T-cell (primary cell): ENCODE data around the gene ITPR2. TPM values are rescaled to one million over a fixed set of nuclear protein-coding genes. Genes with fewer than 3 reads are reported as not detected.

Experiments
- ATAC-seq, 4 experiments: fragments of 200-7000 bp in 3 of 4; fragments of 150-1000 bp in 1 of 4; cut with Tn5 transposase; replicated peaks in 1 of 4; 1 replicate in 3 of 4; 2 replicates in 1 of 4; pipeline ENCODE4 v1.10.0; 2021; ENCODE audit warnings: moderate library complexity in 3 of 4, mild to moderate bottlenecking in 2 of 4, moderate number of reproducible peaks in 1 of 4
- CTCF ChIA-PET, 2 donors: fragments of 300-600 bp; sonication (Branson Sonifier 250); formaldehyde crosslinking; loops; one replicate each; lab custom pipeline; 2022; ENCODE audit warnings: antibody characterized with exemption in 2 of 2; lab: Charles Lee
- POLR2A ChIA-PET, 2 donors: fragments of 300-600 bp; sonication (Branson Sonifier 250); formaldehyde crosslinking; loops; one replicate each; lab custom pipeline; 2022; ENCODE audit warnings: antibody characterized with exemption in 2 of 2; lab: Charles Lee
- DNase-seq, 35 experiments: peaks; one replicate each; pipeline versions ENCODE4 v3.0.0 to v3.0.0-alpha.2; 2013 to 2023
- H3K27ac ChIP-seq: one replicate; pipeline ENCODE4 v1.5.1; 2013; ENCODE audit warnings: low read length
- H3K27me3 ChIP-seq, 2 experiments: replicated peaks in 1 of 2; 1 replicate in 1 of 2; 2 replicates in 1 of 2; pipeline versions ENCODE4 v1.6.1 to v1.7.0; 2013; ENCODE audit warnings: low read length in 1 of 2, mixed read lengths in 1 of 2; ENCODE audit not compliant: control insufficient read depth in 2 of 2, insufficient read depth in 2 of 2; ENCODE audit errors: extremely low read depth in 1 of 2
- H3K36me3 ChIP-seq, 2 donors: 1 replicate in 1 of 2; 2 replicates in 1 of 2; pipeline versions ENCODE4 v1.6.1 to v1.7.0; 2013; ENCODE audit warnings: low read length in 1 of 2; ENCODE audit not compliant: control insufficient read depth in 2 of 2, insufficient read depth in 1 of 2; ENCODE audit errors: extremely low read depth in 1 of 2
- H3K4me1 ChIP-seq, 2 experiments: 1 replicate in 1 of 2; 2 replicates in 1 of 2; pipeline versions ENCODE4 v1.6.1 to v1.7.0; 2013; ENCODE audit warnings: low read length in 2 of 2, mixed read lengths in 1 of 2; ENCODE audit not compliant: insufficient read depth in 2 of 2, control insufficient read depth in 1 of 2; ENCODE audit errors: extremely low read depth in 1 of 2
- H3K4me3 ChIP-seq, 2 donors: 1 replicate in 1 of 2; 2 replicates in 1 of 2; pipeline versions ENCODE4 v1.5.1 to v1.7.0; 2013; ENCODE audit warnings: mild to moderate bottlenecking in 2 of 2, low read length in 1 of 2, moderate library complexity in 1 of 2; ENCODE audit not compliant: control insufficient read depth in 1 of 2; ENCODE audit errors: extremely low read depth in 1 of 2
- H3K9me3 ChIP-seq: 2 replicates; pipeline ENCODE4 v1.7.0; 2013
- H3K27ac Mint-ChIP-seq, 2 donors: one replicate each; pipeline ENCODE4 v1.8.0; 2020 to 2021; ENCODE audit warnings: mild to moderate bottlenecking in 2 of 2, mixed read lengths in 2 of 2
- H3K27me3 Mint-ChIP-seq, 2 donors: one replicate each; pipeline ENCODE4 v1.8.0; 2021 to 2022; ENCODE audit warnings: mixed read lengths in 2 of 2
- H3K36me3 Mint-ChIP-seq: one replicate; pipeline ENCODE4 v1.8.0; 2021; ENCODE audit warnings: mixed read lengths
- H3K4me1 Mint-ChIP-seq, 3 donors: one replicate each; pipeline ENCODE4 v1.8.0; 2020 to 2022; ENCODE audit warnings: mixed read lengths in 3 of 3, mild to moderate bottlenecking in 1 of 3
- H3K4me3 Mint-ChIP-seq, 3 donors: one replicate each; pipeline ENCODE4 v1.8.0; 2020 to 2022; ENCODE audit warnings: mild to moderate bottlenecking in 3 of 3, mixed read lengths in 3 of 3, moderate library complexity in 3 of 3
- H3K9me3 Mint-ChIP-seq, 3 donors: one replicate each; pipeline ENCODE4 v1.8.0; 2020 to 2022; ENCODE audit warnings: mixed read lengths in 3 of 3
- WGBS: methylation state at CpG from one replicate; pipeline ENCODE4 v1.1.5; 2013; ENCODE audit warnings: missing lambda C conversion rate; ENCODE audit not compliant: insufficient coverage; 5-methylcytosine and 5-hydroxymethylcytosine counted together
- total RNA-seq, 35 experiments: library from RNA in 6 of 35; stranded (reverse) in 6 of 35; fragments of 120-200 nt in 1 of 35; gene quantifications; one replicate each; pipeline versions ENCODE4 v1.2.1 to v1.2.4 and lab custom pipeline; 2013 to 2026

ITPR2 gene
- total RNA-seq, 5 donors from 2014 or later (not counting 1 experiment from before 2014, with no cell fraction given), result 38.8 to 52.5 (median 44.5) TPM

- Mint-ChIP-seq H3K9me3 (peaks cover 0 to 6% (median 0%) of the 10 kb centered on the region in 3 donors), H3K36me3 (no peaks in the 10 kb centered on the region), H3K27me3 (no peaks in the 10 kb centered on the region), H3K4me3 (no peak overlapping the region), H3K27ac (no peak overlapping the region), H3K4me1 (peaks cover 5 to 8% (median 7%) of the 10 kb centered on the region in 3 donors)
- no peaks in the 10 kb centered on the region for H3K4me1 ChIP-seq
- DNase-seq (no peak), ATAC-seq (no peak)
- POLR2A ChIA-PET, result no interaction called here
- H3K9me3 ChIP-seq, result no peaks in the 10 kb centered on the region
- H3K36me3 ChIP-seq, result no peaks in the 10 kb centered on the region
- H3K4me3 ChIP-seq, result no peak overlapping the region
- CTCF ChIA-PET, result no interaction called here
- WGBS, result no CpG with 5 or more reads among the region's 2 CpGs
- no peak overlapping the region for H3K27ac ChIP-seq
- H3K27me3 ChIP-seq, result no peaks in the 10 kb centered on the region
Observed at GRCh38 chr12:26293612-26294011, 539.4 kb downstream of the ITPR2 start.

DNA sequence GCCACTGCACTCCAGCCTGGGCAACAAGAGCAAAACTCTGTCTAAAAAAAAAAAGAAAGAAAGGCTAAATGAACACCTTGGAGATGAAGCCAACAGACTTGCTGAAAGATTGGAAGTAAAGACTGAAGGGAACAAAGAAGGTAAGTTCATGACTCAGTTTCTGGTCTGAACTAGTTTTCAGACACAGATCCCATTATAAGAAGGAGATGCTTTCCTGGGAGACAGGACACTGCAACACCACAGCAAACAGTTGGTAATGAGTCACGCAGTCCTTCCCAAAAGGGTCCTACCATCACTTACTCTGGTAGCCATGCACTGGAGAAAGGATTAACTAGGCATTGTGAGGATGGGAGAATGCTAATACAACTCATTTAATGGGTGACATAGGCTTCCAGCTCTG lies 540.4 kb downstream of the ITPR2 start:
- no peak overlapping the region for H3K4me3 ChIP-seq
- ATAC-seq, result no peak
- no peaks in the 10 kb centered on the region for H3K27me3 Mint-ChIP-seq

DNA sequence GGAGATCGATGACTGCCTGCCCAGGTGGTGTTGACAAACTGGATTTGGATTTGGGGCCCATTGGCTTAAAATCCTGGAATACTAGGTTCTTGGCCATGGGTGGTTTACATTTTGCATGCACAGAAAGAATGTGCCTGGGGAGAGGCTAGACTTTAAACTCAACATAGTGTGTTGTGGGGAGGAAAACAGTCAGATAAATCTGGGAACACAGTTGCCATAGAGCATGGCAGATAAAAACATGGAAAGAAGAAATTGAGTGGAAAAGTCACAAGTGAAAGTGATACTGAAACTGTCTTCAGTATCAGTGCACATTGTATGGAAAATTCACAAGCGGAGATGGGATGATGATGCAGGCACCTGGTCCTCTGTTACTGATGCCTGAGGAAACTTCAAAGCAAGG lies 542.4 kb downstream of the ITPR2 start:
- peaks cover 0 to 1% of the 10 kb centered on the region in 2 donors for H3K27me3 Mint-ChIP-seq
- H3K4me3 ChIP-seq, result no peak overlapping the region
- H3K9me3 ChIP-seq, result no peaks in the 10 kb centered on the region
- H3K36me3 Mint-ChIP-seq, result no peaks in the 10 kb centered on the region
- H3K27me3 ChIP-seq, result no peaks in the 10 kb centered on the region
- no peaks in the 10 kb centered on the region for H3K4me1 Mint-ChIP-seq
- H3K27ac Mint-ChIP-seq, result no peak overlapping the region
- ChIA-PET CTCF (no interaction called here), POLR2A (no interaction called here)
- ATAC-seq (no peak), DNase-seq (no peak)
- 78% methylated on average over 1 of the region's 2 CpGs for WGBS
- no peaks in the 10 kb centered on the region for H3K9me3 Mint-ChIP-seq
- H3K27ac ChIP-seq, result no peak overlapping the region
- H3K36me3 ChIP-seq, result no peaks in the 10 kb centered on the region
- no peak overlapping the region for H3K4me3 Mint-ChIP-seq
- no peaks in the 10 kb centered on the region for H3K4me1 ChIP-seq

More for the DNA sequence above, 540.4 kb downstream of the ITPR2 start:
- CTCF ChIA-PET, result no interaction called here
- Mint-ChIP-seq H3K4me3 (no peak overlapping the region), H3K27ac (no peak overlapping the region), H3K36me3 (no peaks in the 10 kb centered on the region), H3K4me1 (no peaks in the 10 kb centered on the region), H3K9me3 (peaks cover 0 to 6% (median 0%) of the 10 kb centered on the region in 3 donors)
- Histone ChIP-seq H3K36me3 (no peaks in the 10 kb centered on the region), H3K27ac (no peak overlapping the region), H3K9me3 (no peaks in the 10 kb centered on the region), H3K27me3 (no peaks in the 10 kb centered on the region), H3K4me1 (no peaks in the 10 kb centered on the region)
- POLR2A ChIA-PET, result no interaction called here
- DNase-seq, result no peak
- no CpG with 5 or more reads among the region's 1 CpG for WGBS

DNA sequence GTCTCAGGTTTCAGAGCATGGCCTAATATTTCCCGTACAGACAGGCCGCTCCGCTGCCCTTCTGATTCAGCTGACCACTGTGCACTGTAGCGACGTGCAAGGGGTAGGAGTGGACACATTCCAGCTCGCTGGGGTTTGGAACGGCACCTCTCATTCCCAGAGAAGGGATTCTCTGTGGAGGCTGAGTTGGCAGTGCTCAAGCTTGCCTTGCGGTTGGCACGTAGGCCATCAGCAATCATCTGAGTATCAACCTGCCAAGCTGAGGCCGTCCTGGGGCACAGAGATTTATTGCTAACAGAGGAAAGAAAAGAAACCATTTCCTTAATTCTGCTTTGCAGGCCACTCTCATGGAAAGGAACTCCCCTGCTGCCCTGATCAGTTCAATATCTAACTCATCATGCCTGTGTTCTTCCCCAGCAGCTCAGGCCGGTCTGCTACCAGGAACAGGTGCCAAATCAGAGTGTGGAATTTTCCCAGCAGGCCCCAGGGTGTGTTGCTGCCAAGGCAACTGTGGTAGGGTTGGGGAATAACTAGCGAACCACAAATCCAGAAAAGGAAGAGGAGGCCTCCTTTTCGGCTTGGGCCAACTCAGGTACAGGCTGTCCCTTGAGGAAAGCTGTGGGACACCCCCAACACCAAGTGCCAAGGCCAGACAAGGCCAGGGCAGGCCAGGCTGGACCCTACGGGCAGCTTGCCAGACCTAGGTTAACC lies 545.2 kb downstream of the ITPR2 start:
- Mint-ChIP-seq H3K36me3 (no peaks in the 10 kb centered on the region), H3K27ac (no peak overlapping the region), H3K4me1 (peaks cover 0 to 8% (median 4%) of the 10 kb centered on the region in 3 donors), H3K27me3 (peaks cover 0 to 1% of the 10 kb centered on the region in 2 donors), H3K9me3 (no peaks in the 10 kb centered on the region), H3K4me3 (no peak overlapping the region)
- H3K4me3 ChIP-seq, result no peak overlapping the region
- no peaks in the 10 kb centered on the region for H3K9me3 ChIP-seq
- no peak for ATAC-seq
- 88% methylated on average over 6 of the region's 14 CpGs for WGBS
- no peaks in the 10 kb centered on the region for H3K27me3 ChIP-seq
- H3K36me3 ChIP-seq, result no peaks in the 10 kb centered on the region
- ChIA-PET CTCF (no interaction called here), POLR2A (no interaction called here)
- DNase-seq, result no peak
- no peak overlapping the region for H3K27ac ChIP-seq
- peaks cover 0 to 5% of the 10 kb centered on the region in 2 experiments for H3K4me1 ChIP-seq

Other genes with a start within 250 kb of the ITPR2 start
- gene INTS13, start 104.8 kb upstream of the ITPR2 start, total RNA-seq, result 10 to 100 TPM; 19.7 to 26.0 (median 23.9) TPM
- 10 to 100 TPM; 51.7 to 83.6 (median 71.3) TPM for gene FGFR1OP2, start 105.3 kb upstream of the ITPR2 start, total RNA-seq
- gene TM7SF3, start 181.2 kb upstream of the ITPR2 start, total RNA-seq, result 10 to 100 TPM; 24.9 to 30.6 (median 26.8) TPM
- 10 to 100 TPM; 45.8 to 78.7 (median 47.5) TPM for gene MED21, start 189.4 kb upstream of the ITPR2 start, total RNA-seq
- not detected for gene C12orf71, start 249.4 kb upstream of the ITPR2 start, total RNA-seq